ENCODE results near the gene CD300H. TPM values are rescaled to one million over a fixed set of nuclear protein-coding genes. Genes with fewer than 3 reads are reported as not detected.
A peak's percentile ranks its signal among the peaks of the same experiment; 100 is the strongest.
"Not testable (repeated sequence)": the region's sequence is repeated elsewhere in the genome, so short reads cannot be mapped to it uniquely, and the experiment has no call there.

The CD300H gene
- total RNA-seq, 2 experiments from 2014 or later = not detected

GRCh38 chr17:74558402-74558801 is 8.9 kb downstream of the CD300H start:
- H3K4me3 Mint-ChIP-seq; H3K27ac Mint-ChIP-seq; POLR2A ChIA-PET; H3K9me3 Mint-ChIP-seq; DNase-seq; H3K36me3 Mint-ChIP-seq (ENCODE audit: low read depth): not testable (repeated sequence)
- Mint-ChIP-seq H3K27me3 (peaks cover 23% of the 10 kb centered on the region), H3K4me1 (peaks cover 13% of the 10 kb centered on the region)
- CTCF ChIA-PET = interaction anchor here (1.4 kb wide), 1 partner anchor 8 kb away, joined by 7 read pairs; no protein-coding TSS in a partner anchor

- peaks cover 21% of the 10 kb centered on the region for H3K27me3 Mint-ChIP-seq
- POLR2A ChIA-PET = no interaction called here
Measured at GRCh38 chr17:74555427-74555940, 11.8 kb downstream of the CD300H start.

GRCh38 chr17:74554909-74555308 is 12.4 kb downstream of the CD300H start:
- CTCF ChIA-PET = interaction anchor here (0.8 to 1.5 kb wide), 2 partner anchors 56 to 183 kb away, joined by 3 read pairs; partner anchors contain the start of gene RAB37
- no peaks in the 10 kb centered on the region for H3K36me3 Mint-ChIP-seq (ENCODE audit: low read depth)
- POLR2A ChIA-PET = no interaction called here

More at GRCh38 chr17:74555427-74555940, 11.8 kb downstream of the CD300H start:
- H3K4me1 Mint-ChIP-seq = peaks cover 13% of the 10 kb centered on the region
- H3K36me3 Mint-ChIP-seq (ENCODE audit: low read depth) = no peaks in the 10 kb centered on the region
- H3K4me3 Mint-ChIP-seq = no peak overlapping the region
- CTCF ChIA-PET = interaction anchor here (0.9 to 1.5 kb wide), 3 partner anchors 11 to 187 kb away, joined by 3 to 4 read pairs (median 3); partner anchors contain the start of gene RAB37
- no peak overlapping the region for H3K27ac Mint-ChIP-seq
- H3K9me3 Mint-ChIP-seq = no peaks in the 10 kb centered on the region
- DNase-seq = no peak

GRCh38 chr17:74552037-74552436 is 15.3 kb downstream of the CD300H start:
- Mint-ChIP-seq H3K9me3 (no peaks in the 10 kb centered on the region), H3K27ac (no peak overlapping the region), H3K36me3 (ENCODE audit: low read depth) (no peaks in the 10 kb centered on the region), H3K4me1 (peaks cover 30% of the 10 kb centered on the region), H3K4me3 (no peak overlapping the region), H3K27me3 (peaks cover 29% of the 10 kb centered on the region)
- DNase-seq = no peak
- ChIA-PET CTCF (no interaction called here), POLR2A (no interaction called here)

More at GRCh38 chr17:74554909-74555308, 12.4 kb downstream of the CD300H start:
- H3K9me3 Mint-ChIP-seq = no peaks in the 10 kb centered on the region
- H3K27ac Mint-ChIP-seq = no peak overlapping the region
- no peak overlapping the region for H3K4me3 Mint-ChIP-seq
- DNase-seq = no peak
- H3K4me1 Mint-ChIP-seq = peaks cover 16% of the 10 kb centered on the region
- peaks cover 24% of the 10 kb centered on the region for H3K27me3 Mint-ChIP-seq

GRCh38 chr17:74550602-74551001 is 16.7 kb downstream of the CD300H start:
- Mint-ChIP-seq H3K9me3 (no peaks in the 10 kb centered on the region), H3K27ac (no peak overlapping the region), H3K27me3 (peaks cover 29% of the 10 kb centered on the region), H3K4me1 (peaks cover 43% of the 10 kb centered on the region), H3K4me3 (no peak overlapping the region), H3K36me3 (ENCODE audit: low read depth) (no peaks in the 10 kb centered on the region)
- POLR2A ChIA-PET = no interaction called here
- CTCF ChIA-PET = no interaction called here
- DNase-seq = no peak

GRCh38 chr17:74549343-74549742 is 18.0 kb downstream of the CD300H start:
- Mint-ChIP-seq H3K4me1 (peaks cover 49% of the 10 kb centered on the region), H3K27me3 (peaks cover 29% of the 10 kb centered on the region), H3K36me3 (ENCODE audit: low read depth) (no peaks in the 10 kb centered on the region), H3K4me3 (no peak overlapping the region), H3K9me3 (no peaks in the 10 kb centered on the region), H3K27ac (no peak overlapping the region)
- POLR2A ChIA-PET = no interaction called here
- DNase-seq = no peak
- CTCF ChIA-PET = interaction anchor here (0.6 kb wide), 1 partner anchor 168 kb away, joined by 3 read pairs; no protein-coding TSS in a partner anchor

GRCh38 chr17:74547736-74548135 is 19.6 kb downstream of the CD300H start:
- Mint-ChIP-seq H3K36me3 (ENCODE audit: low read depth) (no peaks in the 10 kb centered on the region), H3K27ac (peak overlapping the region; percentile 83), H3K4me1 (peaks cover 54% of the 10 kb centered on the region), H3K9me3 (no peaks in the 10 kb centered on the region), H3K27me3 (peaks cover 21% of the 10 kb centered on the region), H3K4me3 (peak overlapping the region; percentile 8)
- DNase-seq = peak; percentile 74
- POLR2A ChIA-PET = interaction anchor here (0.8 kb wide), 1 partner anchor 33 kb away, joined by 3 read pairs; no protein-coding TSS in a partner anchor
- CTCF ChIA-PET = no interaction called here

- Mint-ChIP-seq H3K4me1 (peaks cover 54% of the 10 kb centered on the region), H3K27me3 (peaks cover 18% of the 10 kb centered on the region), H3K27ac (peak overlapping the region; percentile 83), H3K9me3 (no peaks in the 10 kb centered on the region), H3K4me3 (peak overlapping the region; percentile 8), H3K36me3 (ENCODE audit: low read depth) (no peaks in the 10 kb centered on the region)
- ChIA-PET POLR2A (no interaction called here), CTCF (no interaction called here)
- no peak for DNase-seq
Measured at GRCh38 chr17:74547264-74547663, 20.0 kb downstream of the CD300H start.

- H3K4me1 Mint-ChIP-seq = peaks cover 54% of the 10 kb centered on the region
- H3K27me3 Mint-ChIP-seq = peaks cover 16% of the 10 kb centered on the region
- H3K4me3 Mint-ChIP-seq = no peak overlapping the region
- H3K27ac Mint-ChIP-seq = peak overlapping the region; percentile 83
- CTCF ChIA-PET = interaction anchor here (1.2 kb wide), 1 partner anchor 111 kb away, joined by 3 read pairs; no protein-coding TSS in a partner anchor
- no peaks in the 10 kb centered on the region for H3K9me3 Mint-ChIP-seq
- POLR2A ChIA-PET = interaction anchor here (0.6 kb wide), 1 partner anchor 225 kb away, joined by 3 read pairs; no protein-coding TSS in a partner anchor
- DNase-seq = no peak
- no peaks in the 10 kb centered on the region for H3K36me3 Mint-ChIP-seq (ENCODE audit: low read depth)
Measured at GRCh38 chr17:74546586-74546985, 20.7 kb downstream of the CD300H start.

- peak; percentile 60 for DNase-seq
- POLR2A ChIA-PET = interaction anchor here (0.6 to 0.8 kb wide), 2 partner anchors 15 to 225 kb away, joined by 3 read pairs; partner anchors contain the start of gene CD300LB
- H3K4me3 Mint-ChIP-seq = peak within 1 kb of the TSS; percentile 57
- H3K9me3 Mint-ChIP-seq = no peaks in the 10 kb centered on the region
- H3K36me3 Mint-ChIP-seq (ENCODE audit: low read depth) = no peaks in the 10 kb centered on the region
- CTCF ChIA-PET = interaction anchor here (0.6 to 1.2 kb wide), 3 partner anchors 112 to 178 kb away, joined by 3 read pairs; no protein-coding TSS in a partner anchor
- H3K4me1 Mint-ChIP-seq = peaks cover 54% of the 10 kb centered on the region
- H3K27ac Mint-ChIP-seq = peak within 1 kb of the TSS; percentile 83
- H3K27me3 Mint-ChIP-seq = peaks cover 13% of the 10 kb centered on the region
Measured at GRCh38 chr17:74545843-74546230, 21.5 kb downstream of the CD300H start, which contains the start of gene CD300C. Gene CD300C (minus strand): TSS chr17:74546115. CDS start chr17:74545782, 333 bp downstream.

- Mint-ChIP-seq H3K36me3 (ENCODE audit: low read depth) (no peaks in the 10 kb centered on the region), H3K4me3 (peak overlapping the region; percentile 57), H3K9me3 (no peaks in the 10 kb centered on the region), H3K4me1 (peaks cover 53% of the 10 kb centered on the region), H3K27ac (peak overlapping the region; percentile 71), H3K27me3 (peaks cover 15% of the 10 kb centered on the region)
- no peak for DNase-seq
- ChIA-PET POLR2A (interaction anchor here (0.8 kb wide), 1 partner anchor 14 kb away, joined by 3 read pairs; the partner anchor contains the start of gene CD300LB), CTCF (interaction anchor here (0.6 to 1.2 kb wide), 3 partner anchors 112 to 177 kb away, joined by 3 read pairs; no protein-coding TSS in a partner anchor)
Measured at GRCh38 chr17:74544991-74545842, 22.1 kb downstream of the CD300H start.

GRCh38 chr17:74543891-74544760 is 23.2 kb downstream of the CD300H start:
- CTCF ChIA-PET = no interaction called here
- H3K36me3 Mint-ChIP-seq (ENCODE audit: low read depth) = no peaks in the 10 kb centered on the region

More at GRCh38 chr17:74543891-74544760, 23.2 kb downstream of the CD300H start:
- Mint-ChIP-seq H3K9me3 (no peaks in the 10 kb centered on the region), H3K27ac (no peak overlapping the region), H3K4me3 (no peak overlapping the region), H3K27me3 (peaks cover 17% of the 10 kb centered on the region), H3K4me1 (peaks cover 51% of the 10 kb centered on the region)
- no peak for DNase-seq
- POLR2A ChIA-PET = no interaction called here

All from activated CD4-positive, alpha-beta memory T cell treated with anti-CD3 and anti-CD28 coated beads, Interleukin-2, amount 10 ng/mL, durations not matched to agents 7 days and 5 days (primary cell).